Measurements from ENCODE around the gene OR5AR1. TPM values are rescaled to one million over a fixed set of nuclear protein-coding genes. Genes with fewer than 3 reads are reported as not detected.

OR5AR1 gene
- total RNA-seq, 2 donors from 2014 or later, result not detected

Other genes with a start within 250 kb of the OR5AR1 start
- gene OR5M3, start 190.3 kb upstream of the OR5AR1 start, total RNA-seq, result not detected
- gene OR5M8, start 172.3 kb upstream of the OR5AR1 start, total RNA-seq, result not detected
- gene OR5M11, start 120.4 kb upstream of the OR5AR1 start, total RNA-seq, result not detected
- not detected for gene OR5M10, start 86.0 kb upstream of the OR5AR1 start, total RNA-seq
- gene OR5M1, start 48.8 kb upstream of the OR5AR1 start, total RNA-seq, result not detected
- gene OR5AP2, start 21.2 kb upstream of the OR5AR1 start, total RNA-seq, result not detected
- not detected for gene OR9G1, start 35.4 kb downstream of the OR5AR1 start, total RNA-seq
- not detected for gene OR9G4, start 85.0 kb downstream of the OR5AR1 start, total RNA-seq

All from left cardiac atrium (tissue), 2 donors.